H7 (cell line): ENCODE results near the gene EFNB2. TPM values are rescaled to one million over a fixed set of nuclear protein-coding genes. Genes with fewer than 3 reads are reported as not detected.

Source experiments
- DNase-seq: peaks from one replicate; pipeline ENCODE4 v3.0.0; 2012
- H3K27me3 ChIP-seq: 2 replicates; pipeline ENCODE4 v1.6.0; 2011; ENCODE audit warnings: mild to moderate bottlenecking, low read length; ENCODE audit not compliant: control insufficient read depth, insufficient read depth
- H3K36me3 ChIP-seq: replicated peaks from 2 replicates; pipeline ENCODE4 v1.5.1; 2011; ENCODE audit warnings: low read length; ENCODE audit not compliant: control insufficient read depth, insufficient read depth
- H3K4me3 ChIP-seq: 2 replicates; pipeline ENCODE4 v1.5.1; 2011; ENCODE audit warnings: low read depth, mild to moderate bottlenecking, control low read depth, low read length, moderate library complexity; ENCODE audit not compliant: insufficient read depth
- total RNA-seq: library from RNA; depleted of rRNA; stranded (reverse); fragments of >200 nt; shearing (Covaris generic); gene quantifications from 2 replicates; pipeline ENCODE4 v1.2.3, GENCODE V29; 2014; rRNA removed

Gene EFNB2
- total RNA-seq, result 14.7 and 17.1 TPM in 2 replicates

DNA sequence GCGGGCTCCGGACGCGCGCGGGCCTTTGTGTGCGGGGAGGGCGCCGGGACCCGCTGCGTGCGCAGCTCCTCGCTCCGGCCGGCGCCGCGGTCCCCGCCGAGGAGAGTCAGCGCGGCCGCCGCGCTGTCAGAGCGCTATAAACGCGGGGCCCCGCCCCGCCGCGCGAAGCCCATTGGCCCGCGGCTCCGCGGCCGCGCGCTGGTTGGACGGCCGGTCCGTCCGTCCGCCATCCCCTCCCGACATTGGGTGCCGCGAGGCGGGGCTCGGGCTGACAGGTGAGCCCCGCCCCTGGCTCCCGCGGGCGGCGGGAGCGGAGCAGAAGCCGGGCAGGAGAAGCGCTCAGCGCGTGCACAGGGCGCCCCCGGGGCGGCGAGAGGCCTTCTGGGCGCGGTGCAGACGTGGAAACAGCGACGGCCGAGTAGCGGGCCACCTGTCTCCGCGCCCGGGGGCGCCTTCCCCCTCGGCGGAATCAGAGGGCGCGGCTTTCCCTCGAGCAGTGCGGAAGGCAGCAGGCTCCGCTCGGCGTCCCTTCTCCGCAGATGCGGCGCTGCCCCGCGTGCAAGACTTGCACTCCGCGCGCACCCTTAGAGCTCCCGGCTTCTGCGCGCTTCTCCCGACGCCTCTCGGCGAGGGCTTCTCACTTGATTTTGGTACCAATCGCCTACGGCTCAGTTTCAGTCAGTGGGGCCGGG is at the start of gene EFNB2:
Gene EFNB2 (minus strand): TSS at position 111 of the 692 bp plus-strand sequence. CDS start 698 bp downstream, outside the sequence.
- peaks cover 19% of the 10 kb centered on the region for H3K27me3 ChIP-seq
- H3K36me3 ChIP-seq, result no peaks in the 10 kb centered on the region
- peak within 1 kb of the TSS; percentile 69 for H3K4me3 ChIP-seq
- peak; percentile 100 for DNase-seq

GRCh38 chr13:106581225-106581624 is 45.8 kb upstream of the EFNB2 start:
- Histone ChIP-seq H3K27me3 (no peaks in the 10 kb centered on the region), H3K4me3 (no peak overlapping the region), H3K36me3 (no peaks in the 10 kb centered on the region)
- DNase-seq, result no peak

GRCh38 chr13:106575896-106576295 is 40.4 kb upstream of the EFNB2 start:
- no peak overlapping the region for H3K4me3 ChIP-seq
- H3K27me3 ChIP-seq, result no peaks in the 10 kb centered on the region
- no peak for DNase-seq
- no peaks in the 10 kb centered on the region for H3K36me3 ChIP-seq

DNA sequence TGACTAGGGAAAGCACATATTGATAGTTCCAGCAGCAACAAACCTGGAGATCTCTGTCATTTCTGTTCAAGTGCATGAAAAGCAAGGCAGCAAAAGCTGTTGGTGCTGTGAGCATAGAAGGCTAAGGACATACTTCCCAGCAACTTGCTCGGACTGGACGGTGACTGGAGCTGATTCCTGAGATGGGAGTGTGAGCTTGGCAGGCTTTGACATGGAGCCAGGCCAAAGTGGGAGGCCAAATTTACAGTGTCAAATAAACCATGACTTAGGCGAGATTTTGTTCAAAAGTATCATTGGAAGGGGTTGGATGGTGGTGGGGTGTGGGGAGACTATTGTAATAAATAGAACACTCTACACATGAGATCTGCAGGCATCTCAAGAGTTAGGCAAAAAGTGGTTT is 38.4 kb upstream of the EFNB2 start:
- no peak for DNase-seq
- H3K36me3 ChIP-seq, result no peaks in the 10 kb centered on the region
- no peaks in the 10 kb centered on the region for H3K27me3 ChIP-seq
- H3K4me3 ChIP-seq, result no peak overlapping the region

- Histone ChIP-seq H3K4me3 (no peak overlapping the region), H3K27me3 (no peaks in the 10 kb centered on the region), H3K36me3 (no peaks in the 10 kb centered on the region)
- DNase-seq, result no peak
These were observed 37.9 kb upstream of the EFNB2 start for GRCh38 chr13:106573284-106573846.

GRCh38 chr13:106570299-106570852 is 34.9 kb upstream of the EFNB2 start:
- peak; percentile 71 for DNase-seq
- Histone ChIP-seq H3K36me3 (no peaks in the 10 kb centered on the region), H3K4me3 (no peak overlapping the region), H3K27me3 (no peaks in the 10 kb centered on the region)

GRCh38 chr13:106569233-106570095 is 34.0 kb upstream of the EFNB2 start:
- Histone ChIP-seq H3K4me3 (no peak overlapping the region), H3K27me3 (no peaks in the 10 kb centered on the region), H3K36me3 (no peaks in the 10 kb centered on the region)
- no peak for DNase-seq

GRCh38 chr13:106568299-106569003 is 33.0 kb upstream of the EFNB2 start:
- DNase-seq, result no peak
- Histone ChIP-seq H3K4me3 (peak overlapping the region; percentile 96), H3K27me3 (no peaks in the 10 kb centered on the region), H3K36me3 (no peaks in the 10 kb centered on the region)

DNA sequence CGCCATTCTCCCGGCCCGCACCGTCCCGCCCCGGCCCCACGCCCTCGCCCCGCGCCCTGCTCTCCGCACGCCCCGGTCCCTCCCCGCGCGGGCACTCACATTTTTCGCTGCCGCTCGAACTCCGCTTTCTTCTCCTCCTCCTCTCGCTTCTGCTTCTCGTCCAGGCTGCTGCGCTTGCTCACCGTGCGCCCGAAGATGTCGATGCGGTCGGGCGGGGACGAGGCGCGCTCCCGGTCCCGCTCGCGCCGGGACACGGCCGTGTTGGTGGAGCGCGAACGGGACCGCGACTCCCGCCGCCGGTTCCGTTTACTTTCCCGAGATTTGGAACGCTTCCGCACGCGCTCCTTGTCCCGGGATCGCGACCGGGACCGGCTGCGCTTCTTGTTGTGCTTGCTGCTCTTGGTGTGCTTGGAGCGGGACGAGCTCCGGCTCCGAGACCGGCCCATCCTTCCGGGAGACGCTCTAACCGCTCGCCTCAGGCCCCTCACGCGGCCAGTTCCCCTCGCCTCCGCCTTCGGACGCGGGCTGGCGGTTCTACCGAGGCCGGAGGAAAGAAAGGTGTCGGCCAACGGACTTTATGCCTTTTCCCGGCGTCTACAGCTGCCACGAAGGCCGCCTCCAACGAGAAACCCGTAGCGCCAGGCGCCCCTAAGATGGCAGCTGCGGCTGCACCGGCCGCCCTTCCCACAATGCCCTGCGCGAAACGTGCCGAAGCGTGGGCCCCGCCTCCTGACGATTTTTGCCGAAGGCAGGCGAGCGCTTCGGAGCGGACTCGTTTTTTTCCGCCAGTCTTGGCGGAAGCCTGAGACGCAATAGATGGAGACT is 32.2 kb upstream of the EFNB2 start, which contains the start of gene ARGLU1:
Gene ARGLU1 (minus strand): TSS at position 664 of the 825 bp plus-strand sequence. CDS start 218 bp downstream, at position 446.
- peak within 1 kb of the TSS; percentile 96 for H3K4me3 ChIP-seq
- peak; percentile 90 for DNase-seq
- no peaks in the 10 kb centered on the region for H3K27me3 ChIP-seq
- no peaks in the 10 kb centered on the region for H3K36me3 ChIP-seq

GRCh38 chr13:106566641-106567473 is 31.4 kb upstream of the EFNB2 start:
- peak overlapping the region; percentile 96 for H3K4me3 ChIP-seq
- H3K27me3 ChIP-seq, result no peaks in the 10 kb centered on the region
- H3K36me3 ChIP-seq, result no peaks in the 10 kb centered on the region
- DNase-seq, result peak; percentile 74

DNA sequence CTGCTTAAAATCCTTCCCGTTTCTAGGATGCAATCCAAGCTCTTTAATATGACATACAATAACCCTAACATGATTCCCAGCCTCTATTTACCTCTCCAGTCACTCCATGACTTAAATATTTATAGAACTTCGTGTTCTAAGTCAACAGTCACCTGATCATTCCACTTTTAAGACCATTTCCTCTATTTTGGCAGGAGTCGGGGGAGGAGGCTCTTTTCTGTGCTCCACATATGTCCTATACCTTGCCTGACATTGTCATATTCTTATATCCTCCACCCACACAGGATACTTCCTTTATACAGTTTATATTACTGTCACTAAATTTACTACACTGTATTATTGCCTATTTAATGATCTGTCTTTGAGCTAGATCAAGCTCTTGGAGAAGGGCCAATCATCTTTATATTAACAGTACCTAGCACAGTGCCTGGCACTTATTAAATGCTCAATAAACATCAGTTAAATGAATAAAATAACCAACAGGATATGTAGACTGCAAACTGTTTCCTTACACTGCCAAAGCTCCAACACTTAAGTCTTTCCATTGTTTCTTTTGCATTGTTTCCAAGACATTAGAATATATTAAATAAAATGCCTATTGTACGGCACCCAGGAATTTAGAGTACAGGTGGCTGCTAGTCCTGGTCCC is 29.8 kb upstream of the EFNB2 start:
- no peak overlapping the region; the same call in 1 of the 2 replicates for H3K4me3 ChIP-seq
- no peaks in the 10 kb centered on the region for H3K36me3 ChIP-seq
- DNase-seq, result no peak
- no peaks in the 10 kb centered on the region for H3K27me3 ChIP-seq

DNA sequence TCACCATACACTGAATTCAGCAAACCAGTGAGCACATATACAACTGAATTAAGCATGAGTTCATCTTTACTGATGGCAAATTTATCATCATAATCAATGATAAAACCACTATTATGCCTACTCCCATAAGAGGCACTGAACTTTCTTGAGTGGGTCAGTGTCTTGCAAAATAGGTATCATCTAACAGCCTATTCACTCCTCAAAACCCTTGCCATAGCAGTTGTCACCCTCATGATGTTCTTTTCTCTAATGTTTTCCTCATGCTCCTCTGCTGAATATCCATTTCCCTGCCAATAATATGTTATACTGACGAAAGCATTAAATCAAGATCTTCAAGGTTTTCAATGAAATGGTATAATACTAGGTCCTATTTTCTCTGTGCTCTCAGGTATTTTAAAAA is 26.8 kb upstream of the EFNB2 start:
- Histone ChIP-seq H3K27me3 (no peaks in the 10 kb centered on the region), H3K36me3 (peaks cover 13% of the 10 kb centered on the region), H3K4me3 (no peak overlapping the region)
- DNase-seq, result no peak
